AG20443 (cell line): Measurements from ENCODE around the gene TTLL11.

ENCODE experiments used
- DNase-seq: peaks from one replicate; pipeline ENCODE4 v3.0.0; 2012; ENCODE audit warnings: low spot score, mixed read lengths

The TTLL11 gene

GRCh38 chr9:121773286-121773953, 319.7 kb downstream of the TTLL11 start:
- no peak for DNase-seq

DNA sequence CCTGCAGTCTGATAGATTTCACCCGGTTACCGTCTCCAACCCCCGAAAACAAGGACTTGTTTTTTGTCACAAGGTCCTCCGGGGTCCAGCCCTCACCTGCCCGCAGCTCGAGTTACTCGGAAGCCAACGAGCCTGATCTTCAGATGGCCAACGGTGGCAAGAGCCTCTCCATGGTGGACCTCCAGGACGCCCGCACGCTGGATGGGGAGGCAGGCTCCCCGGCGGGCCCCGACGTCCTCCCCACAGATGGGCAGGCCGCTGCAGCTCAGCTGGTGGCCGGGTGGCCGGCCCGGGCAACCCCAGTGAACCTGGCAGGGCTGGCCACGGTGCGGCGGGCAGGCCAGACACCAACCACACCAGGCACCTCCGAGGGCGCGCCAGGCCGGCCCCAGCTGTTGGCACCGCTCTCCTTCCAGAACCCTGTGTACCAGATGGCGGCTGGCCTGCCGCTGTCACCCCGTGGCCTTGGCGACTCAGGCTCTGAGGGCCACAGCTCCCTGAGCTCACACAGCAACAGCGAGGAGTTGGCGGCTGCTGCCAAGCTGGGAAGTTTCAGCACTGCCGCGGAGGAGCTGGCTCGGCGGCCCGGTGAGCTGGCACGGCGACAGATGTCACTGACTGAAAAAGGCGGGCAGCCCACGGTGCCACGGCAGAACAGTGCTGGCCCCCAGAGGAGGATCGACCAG, 320.4 kb downstream of the TTLL11 start:
- DNase-seq = no peak
